ENCODE data around the gene SYNE1. TPM values are rescaled to one million over a fixed set of nuclear protein-coding genes. Genes with fewer than 3 reads are reported as not detected.

SYNE1 gene
- total RNA-seq, 3 donors from 2014 or later (not counting 1 experiment from before 2014, with no cell fraction given), result 489 to 570 (median 498) TPM

- Histone ChIP-seq H3K4me3 (ENCODE audit: low read length) (no peak overlapping the region), H3K27me3 (ENCODE audit: control insufficient read depth, insufficient read depth, low read length) (no peaks in the 10 kb centered on the region), H3K27ac (ENCODE audit: low read length) (no peak overlapping the region), H3K9me3 (ENCODE audit: control insufficient read depth, insufficient read depth, low read length) (no peaks in the 10 kb centered on the region), H3K4me1 (ENCODE audit: control insufficient read depth, insufficient read depth, low read length) (no peaks in the 10 kb centered on the region), H3K36me3 (ENCODE audit: control insufficient read depth, insufficient read depth, low read length) (peaks cover 75% of the 10 kb centered on the region)
- ATAC-seq (no peak), DNase-seq (no peak)
- Mint-ChIP-seq H3K4me3 (no peak overlapping the region), H3K9me3 (no peaks in the 10 kb centered on the region), H3K27me3 (ENCODE audit: low read depth in 2 of 2) (no peaks in the 10 kb centered on the region), H3K36me3 (peaks cover 42% of the 10 kb centered on the region), H3K4me1 (no peaks in the 10 kb centered on the region), H3K27ac (peak overlapping the region in 1 of 2 donors; percentile 34)
- intact Hi-C loops (cut with micrococcal nuclease), result no loop called here
- TF ChIP-seq CTCF (IDR thresholded peaks at IDR 0.05), result no peak
- WGBS (ENCODE audit: insufficient coverage), result 88% methylated on average over 3 of the region's 3 CpGs
Measured at GRCh38 chr6:152454003-152454402, 183.2 kb downstream of the SYNE1 start.

- Histone ChIP-seq H3K4me3 (ENCODE audit: low read length) (no peak overlapping the region), H3K27me3 (ENCODE audit: control insufficient read depth, insufficient read depth, low read length) (no peaks in the 10 kb centered on the region), H3K27ac (ENCODE audit: low read length) (no peak overlapping the region), H3K4me1 (ENCODE audit: control insufficient read depth, insufficient read depth, low read length) (no peaks in the 10 kb centered on the region), H3K9me3 (ENCODE audit: control insufficient read depth, insufficient read depth, low read length) (no peaks in the 10 kb centered on the region), H3K36me3 (ENCODE audit: control insufficient read depth, insufficient read depth, low read length) (peaks cover 74% of the 10 kb centered on the region)
- H3K4me1 Mint-ChIP-seq, result no peaks in the 10 kb centered on the region
- intact Hi-C loops (cut with micrococcal nuclease), result no loop called here
- H3K36me3 Mint-ChIP-seq, result peaks cover 36% of the 10 kb centered on the region
- no peaks in the 10 kb centered on the region for H3K27me3 Mint-ChIP-seq (ENCODE audit: low read depth in 2 of 2)
- H3K27ac Mint-ChIP-seq, result no peak overlapping the region
- no peak for TF ChIP-seq CTCF (IDR thresholded peaks at IDR 0.05)
- H3K4me3 Mint-ChIP-seq, result no peak overlapping the region
- no peaks in the 10 kb centered on the region for H3K9me3 Mint-ChIP-seq
- ATAC-seq (no peak), DNase-seq (no peak)
- WGBS (ENCODE audit: insufficient coverage), result 88% methylated on average over 7 of the region's 7 CpGs
Measured at GRCh38 chr6:152453421-152453820, 183.7 kb downstream of the SYNE1 start.

- Mint-ChIP-seq H3K4me3 (no peak overlapping the region), H3K27ac (peak overlapping the region in 1 of 2 donors; percentile 10), H3K9me3 (no peaks in the 10 kb centered on the region), H3K4me1 (no peaks in the 10 kb centered on the region), H3K36me3 (peaks cover 36% of the 10 kb centered on the region), H3K27me3 (ENCODE audit: low read depth in 2 of 2) (no peaks in the 10 kb centered on the region)
- H3K4me3 ChIP-seq (ENCODE audit: low read length), result no peak overlapping the region
- no peak overlapping the region for H3K27ac ChIP-seq (ENCODE audit: low read length)
- peaks cover 73% of the 10 kb centered on the region for H3K36me3 ChIP-seq (ENCODE audit: control insufficient read depth, insufficient read depth, low read length)
- H3K9me3 ChIP-seq (ENCODE audit: control insufficient read depth, insufficient read depth, low read length), result no peaks in the 10 kb centered on the region
- DNase-seq, result no peak
- 97% methylated on average over 6 of the region's 7 CpGs for WGBS (ENCODE audit: insufficient coverage)
- intact Hi-C loops (cut with micrococcal nuclease), result no loop called here
- H3K4me1 ChIP-seq (ENCODE audit: control insufficient read depth, insufficient read depth, low read length), result no peaks in the 10 kb centered on the region
- no peak for ATAC-seq
- no peaks in the 10 kb centered on the region for H3K27me3 ChIP-seq (ENCODE audit: control insufficient read depth, insufficient read depth, low read length)
- TF ChIP-seq CTCF (IDR thresholded peaks at IDR 0.05), result no peak
Measured at GRCh38 chr6:152452639-152453038, 184.5 kb downstream of the SYNE1 start.

GRCh38 chr6:152450519-152450918, 186.6 kb downstream of the SYNE1 start:
- H3K9me3 Mint-ChIP-seq, result no peaks in the 10 kb centered on the region
- no peak overlapping the region for H3K4me3 Mint-ChIP-seq
- WGBS (ENCODE audit: insufficient coverage), result 86% methylated on average over 4 of the region's 4 CpGs
- H3K36me3 ChIP-seq (ENCODE audit: control insufficient read depth, insufficient read depth, low read length), result peaks cover 73% of the 10 kb centered on the region
- no peaks in the 10 kb centered on the region for H3K27me3 Mint-ChIP-seq (ENCODE audit: low read depth in 2 of 2)
- H3K4me1 ChIP-seq (ENCODE audit: control insufficient read depth, insufficient read depth, low read length), result no peaks in the 10 kb centered on the region
- H3K4me1 Mint-ChIP-seq, result no peaks in the 10 kb centered on the region
- peaks cover 32% of the 10 kb centered on the region for H3K36me3 Mint-ChIP-seq
- ATAC-seq, result no peak
- intact Hi-C loops (cut with micrococcal nuclease), result no loop called here
- DNase-seq, result no peak
- H3K27ac Mint-ChIP-seq, result no peak overlapping the region
- no peaks in the 10 kb centered on the region for H3K9me3 ChIP-seq (ENCODE audit: control insufficient read depth, insufficient read depth, low read length)
- no peak for TF ChIP-seq CTCF (IDR thresholded peaks at IDR 0.05)
- no peaks in the 10 kb centered on the region for H3K27me3 ChIP-seq (ENCODE audit: control insufficient read depth, insufficient read depth, low read length)
- no peak overlapping the region for H3K4me3 ChIP-seq (ENCODE audit: low read length)
- H3K27ac ChIP-seq (ENCODE audit: low read length), result no peak overlapping the region

Measured in natural killer cell (primary cell).